Immature natural killer cell (primary cell): ENCODE data around the gene UQCC5. TPM values are rescaled to one million over a fixed set of nuclear protein-coding genes. Genes with fewer than 3 reads are reported as not detected.

Experiments used
- DNase-seq, 3 donors: peaks; one replicate each; pipeline ENCODE4 v3.0.0; 2022; ENCODE audit warnings: mixed read lengths in 1 of 3
- H3K27ac Mint-ChIP-seq, 6 donors: one replicate each; pipeline ENCODE4 v1.8.0; 2020; ENCODE audit warnings: mixed read lengths in 6 of 6, mild to moderate bottlenecking in 5 of 6, inconsistent platforms in 4 of 6, moderate library complexity in 3 of 6
- H3K27me3 Mint-ChIP-seq, 3 donors: one replicate each; pipeline ENCODE4 v1.8.0; 2020 to 2021; ENCODE audit warnings: low read depth in 3 of 3, mild to moderate bottlenecking in 3 of 3, mixed read lengths in 3 of 3, moderate library complexity in 3 of 3, inconsistent platforms in 1 of 3
- H3K36me3 Mint-ChIP-seq, 3 donors: one replicate each; pipeline ENCODE4 v1.8.0; 2020; ENCODE audit warnings: mixed read lengths in 3 of 3, inconsistent platforms in 2 of 3, mild to moderate bottlenecking in 2 of 3
- H3K4me1 Mint-ChIP-seq, 2 donors: one replicate each; pipeline ENCODE4 v1.8.0; 2020; ENCODE audit warnings: inconsistent platforms in 2 of 2, mild to moderate bottlenecking in 2 of 2, mixed read lengths in 2 of 2, moderate library complexity in 1 of 2
- H3K4me3 Mint-ChIP-seq, 5 donors: one replicate each; pipeline ENCODE4 v1.8.0; 2020; ENCODE audit warnings: mild to moderate bottlenecking in 5 of 5, mixed read lengths in 5 of 5, inconsistent platforms in 3 of 5, moderate library complexity in 3 of 5
- H3K9me3 Mint-ChIP-seq, 6 donors: one replicate each; pipeline ENCODE4 v1.8.0; 2020; ENCODE audit warnings: mild to moderate bottlenecking in 6 of 6, mixed read lengths in 6 of 6, inconsistent platforms in 4 of 6, moderate library complexity in 3 of 6
- polyA plus RNA-seq, 3 donors: library from polyadenylated mRNA; unstranded; fragments of 300-500 nt; fragmentation: Illumina TruSeq; gene quantifications; one replicate each; pipeline ENCODE4 v1.2.3, GENCODE V29; 2021

UQCC5 gene
- polyA plus RNA-seq, 3 donors from 2014 or later = 11.7 to 27.2 (median 13.9) TPM

- Mint-ChIP-seq H3K27ac (peak overlapping the region in 1 of 6 donors; percentile 51), H3K36me3 (peaks cover 5 to 19% (median 8%) of the 10 kb centered on the region in 3 donors), H3K4me1 (peaks cover 1 to 12% of the 10 kb centered on the region in 2 donors), H3K27me3 (no peaks in the 10 kb centered on the region), H3K9me3 (no peaks in the 10 kb centered on the region), H3K4me3 (no peak overlapping the region)
- no peak for DNase-seq
Observed at GRCh38 chr3:52544937-52545336, 8.5 kb downstream of the UQCC5 start.

- H3K9me3 Mint-ChIP-seq = no peaks in the 10 kb centered on the region
- no peak overlapping the region for H3K4me3 Mint-ChIP-seq
- H3K27ac Mint-ChIP-seq = peak overlapping the region in 1 of 6 donors; percentile 35
- H3K36me3 Mint-ChIP-seq = peaks cover 5 to 19% (median 8%) of the 10 kb centered on the region in 3 donors
- no peaks in the 10 kb centered on the region for H3K27me3 Mint-ChIP-seq
- H3K4me1 Mint-ChIP-seq = peaks cover 1 to 3% of the 10 kb centered on the region in 2 donors
- no peak for DNase-seq
Observed at GRCh38 chr3:52546111-52546901, 9.9 kb downstream of the UQCC5 start.

- no peaks in the 10 kb centered on the region for H3K9me3 Mint-ChIP-seq
- no peaks in the 10 kb centered on the region for H3K27me3 Mint-ChIP-seq
- no peak for DNase-seq
Observed at GRCh38 chr3:52547143-52547542, 10.7 kb downstream of the UQCC5 start.

GRCh38 chr3:52551118-52551517 lies 14.7 kb downstream of the UQCC5 start:
- H3K4me1 Mint-ChIP-seq = no peaks in the 10 kb centered on the region
- no peaks in the 10 kb centered on the region for H3K27me3 Mint-ChIP-seq
- no peaks in the 10 kb centered on the region for H3K9me3 Mint-ChIP-seq
- peaks cover 10 to 24% (median 14%) of the 10 kb centered on the region in 3 donors for H3K36me3 Mint-ChIP-seq
- no peak overlapping the region for H3K4me3 Mint-ChIP-seq
- peak overlapping the region in 1 of 6 donors; percentile 23 for H3K27ac Mint-ChIP-seq
- DNase-seq = no peak

More at GRCh38 chr3:52547143-52547542, 10.7 kb downstream of the UQCC5 start:
- peaks cover 8 to 19% (median 11%) of the 10 kb centered on the region in 3 donors for H3K36me3 Mint-ChIP-seq
- H3K4me1 Mint-ChIP-seq = no peaks in the 10 kb centered on the region
- peak overlapping the region in 1 of 6 donors; percentile 8 for H3K27ac Mint-ChIP-seq
- no peak overlapping the region for H3K4me3 Mint-ChIP-seq

GRCh38 chr3:52552089-52552488 lies 15.7 kb downstream of the UQCC5 start:
- peak overlapping the region in 2 of 6 donors; percentile 43 to 49 for H3K27ac Mint-ChIP-seq
- H3K4me3 Mint-ChIP-seq = no peak overlapping the region
- no peaks in the 10 kb centered on the region for H3K4me1 Mint-ChIP-seq
- no peaks in the 10 kb centered on the region for H3K9me3 Mint-ChIP-seq
- H3K27me3 Mint-ChIP-seq = no peaks in the 10 kb centered on the region
- no peak for DNase-seq
- H3K36me3 Mint-ChIP-seq = peaks cover 10 to 21% (median 12%) of the 10 kb centered on the region in 3 donors

GRCh38 chr3:52554026-52554755 lies 17.8 kb downstream of the UQCC5 start:
- no peaks in the 10 kb centered on the region for H3K9me3 Mint-ChIP-seq
- no peaks in the 10 kb centered on the region for H3K27me3 Mint-ChIP-seq
- no peaks in the 10 kb centered on the region for H3K4me1 Mint-ChIP-seq
- no peak for DNase-seq
- no peak overlapping the region for H3K27ac Mint-ChIP-seq
- H3K36me3 Mint-ChIP-seq = peaks cover 9 to 14% (median 9%) of the 10 kb centered on the region in 3 donors
- no peak overlapping the region for H3K4me3 Mint-ChIP-seq

GRCh38 chr3:52555056-52555455 lies 18.7 kb downstream of the UQCC5 start:
- Mint-ChIP-seq H3K27me3 (no peaks in the 10 kb centered on the region), H3K4me1 (no peaks in the 10 kb centered on the region), H3K36me3 (peaks cover 12 to 15% (median 12%) of the 10 kb centered on the region in 3 donors), H3K9me3 (no peaks in the 10 kb centered on the region), H3K27ac (no peak overlapping the region), H3K4me3 (no peak overlapping the region)
- no peak for DNase-seq

GRCh38 chr3:52557011-52557960 lies 20.9 kb downstream of the UQCC5 start:
- peaks cover 16 to 28% (median 22%) of the 10 kb centered on the region in 3 donors for H3K36me3 Mint-ChIP-seq
- no peak overlapping the region for H3K27ac Mint-ChIP-seq
- no peaks in the 10 kb centered on the region for H3K4me1 Mint-ChIP-seq
- no peak overlapping the region for H3K4me3 Mint-ChIP-seq
- DNase-seq = no peak
- H3K9me3 Mint-ChIP-seq = no peaks in the 10 kb centered on the region
- H3K27me3 Mint-ChIP-seq = no peaks in the 10 kb centered on the region

- Mint-ChIP-seq H3K36me3 (peaks cover 25 to 36% (median 25%) of the 10 kb centered on the region in 3 donors), H3K27ac (peak overlapping the region in 1 of 6 donors; percentile 45), H3K4me3 (no peak overlapping the region), H3K9me3 (no peaks in the 10 kb centered on the region), H3K27me3 (no peaks in the 10 kb centered on the region), H3K4me1 (no peaks in the 10 kb centered on the region)
- no peak for DNase-seq
Observed at GRCh38 chr3:52558436-52558835, 22.0 kb downstream of the UQCC5 start.

- Mint-ChIP-seq H3K4me1 (no peaks in the 10 kb centered on the region), H3K27ac (no peak overlapping the region), H3K4me3 (no peak overlapping the region), H3K9me3 (no peaks in the 10 kb centered on the region), H3K36me3 (peaks cover 24 to 33% (median 24%) of the 10 kb centered on the region in 3 donors), H3K27me3 (no peaks in the 10 kb centered on the region)
- DNase-seq = no peak
Observed at GRCh38 chr3:52561028-52561747, 24.8 kb downstream of the UQCC5 start.

- H3K4me3 Mint-ChIP-seq = no peak overlapping the region
- H3K27me3 Mint-ChIP-seq = no peaks in the 10 kb centered on the region
- no peaks in the 10 kb centered on the region for H3K9me3 Mint-ChIP-seq
- no peak for DNase-seq
- no peak overlapping the region for H3K27ac Mint-ChIP-seq
- peaks cover 20 to 42% (median 24%) of the 10 kb centered on the region in 3 donors for H3K36me3 Mint-ChIP-seq
- H3K4me1 Mint-ChIP-seq = no peaks in the 10 kb centered on the region
Observed at GRCh38 chr3:52563984-52564383, 27.6 kb downstream of the UQCC5 start.

- Mint-ChIP-seq H3K27ac (peak overlapping the region in 2 of 6 donors; percentile 13 to 57), H3K4me3 (no peak overlapping the region), H3K9me3 (no peaks in the 10 kb centered on the region), H3K36me3 (peaks cover 5 to 22% (median 6%) of the 10 kb centered on the region in 3 donors), H3K4me1 (no peaks in the 10 kb centered on the region), H3K27me3 (no peaks in the 10 kb centered on the region)
- no peak for DNase-seq
Observed at GRCh38 chr3:52568069-52568468, 31.7 kb downstream of the UQCC5 start.

GRCh38 chr3:52570076-52570475 lies 33.7 kb downstream of the UQCC5 start:
- no peaks in the 10 kb centered on the region for H3K27me3 Mint-ChIP-seq
- H3K4me1 Mint-ChIP-seq = no peaks in the 10 kb centered on the region
- peaks cover 7 to 28% (median 8%) of the 10 kb centered on the region in 3 donors for H3K36me3 Mint-ChIP-seq
- no peak for DNase-seq
- H3K9me3 Mint-ChIP-seq = no peaks in the 10 kb centered on the region
- H3K4me3 Mint-ChIP-seq = no peak overlapping the region
- peak overlapping the region in 1 of 6 donors; percentile 14 for H3K27ac Mint-ChIP-seq
